ENCODE results near the gene ZNF512.
"Not testable (repeated sequence)": the region's sequence is repeated elsewhere in the genome, so short reads cannot be mapped to it uniquely, and the experiment has no call there.

Gene ZNF512

GRCh38 chr2:27551514-27551913 lies 31.3 kb upstream of the ZNF512 start:
- no peak for TF ChIP-seq CTCF (IDR thresholded peaks at IDR 0.05; ENCODE audit: borderline replicate concordance, insufficient read depth, low read depth, low read length)

GRCh38 chr2:27552941-27553340 lies 29.9 kb upstream of the ZNF512 start:
- no peak overlapping the region for H3K4me3 ChIP-seq (ENCODE audit: low read depth, low read length)
- no peak for TF ChIP-seq CTCF (IDR thresholded peaks at IDR 0.05; ENCODE audit: borderline replicate concordance, insufficient read depth, low read depth, low read length)

More at GRCh38 chr2:27551514-27551913, 31.3 kb upstream of the ZNF512 start:
- H3K4me3 ChIP-seq (ENCODE audit: low read depth, low read length): no peak overlapping the region

- H3K4me3 ChIP-seq (ENCODE audit: low read depth, low read length): not testable (repeated sequence)
Measured at GRCh38 chr2:27554451-27554850, 28.4 kb upstream of the ZNF512 start.

- H3K4me3 ChIP-seq (ENCODE audit: low read depth, low read length): no peak overlapping the region
- no peak for TF ChIP-seq CTCF (IDR thresholded peaks at IDR 0.05; ENCODE audit: borderline replicate concordance, insufficient read depth, low read depth, low read length)
Measured at GRCh38 chr2:27559228-27559627, 23.6 kb upstream of the ZNF512 start.

- no peak overlapping the region for H3K4me3 ChIP-seq (ENCODE audit: low read depth, low read length)
- TF ChIP-seq CTCF (IDR thresholded peaks at IDR 0.05; ENCODE audit: borderline replicate concordance, insufficient read depth, low read depth, low read length): no peak
Measured at GRCh38 chr2:27561060-27561459, 21.8 kb upstream of the ZNF512 start.

- no peak overlapping the region for H3K4me3 ChIP-seq (ENCODE audit: low read depth, low read length)
- TF ChIP-seq CTCF (IDR thresholded peaks at IDR 0.05; ENCODE audit: borderline replicate concordance, insufficient read depth, low read depth, low read length): no peak
Measured at GRCh38 chr2:27566628-27567027, 16.2 kb upstream of the ZNF512 start.

GRCh38 chr2:27569398-27569797 lies 13.4 kb upstream of the ZNF512 start:
- no peak overlapping the region for H3K4me3 ChIP-seq (ENCODE audit: low read depth, low read length)
- TF ChIP-seq CTCF (IDR thresholded peaks at IDR 0.05; ENCODE audit: borderline replicate concordance, insufficient read depth, low read depth, low read length): no peak

GRCh38 chr2:27571197-27571596 lies 11.6 kb upstream of the ZNF512 start:
- H3K4me3 ChIP-seq (ENCODE audit: low read depth, low read length): no peak overlapping the region
- no peak for TF ChIP-seq CTCF (IDR thresholded peaks at IDR 0.05; ENCODE audit: borderline replicate concordance, insufficient read depth, low read depth, low read length)

Data from GM12875 (cell line).